Activated CD4-positive, alpha-beta memory T cell treated with anti-CD3 and anti-CD28 coated beads for 36 hours (primary cell): ENCODE data around the gene CADM1. TPM values are rescaled to one million over a fixed set of nuclear protein-coding genes. Genes with fewer than 3 reads are reported as not detected.

Experiments used
- CTCF ChIA-PET: fragments of 350-600 bp; sonication (Branson Sonifier 250); formaldehyde crosslinking; loops from one replicate; lab custom pipeline; 2021; ENCODE audit warnings: antibody characterized with exemption, inconsistent platforms; lab: Charles Lee
- POLR2A ChIA-PET: fragments of 350-600 bp; sonication (Branson Sonifier 250); formaldehyde crosslinking; loops from one replicate; lab custom pipeline; 2021; ENCODE audit warnings: antibody characterized with exemption; lab: Charles Lee
- DNase-seq: peaks from one replicate; pipeline ENCODE4 v3.0.0-alpha.2; 2020
- H3K27ac Mint-ChIP-seq: one replicate; pipeline ENCODE4 v1.8.0; 2021; ENCODE audit warnings: mixed read lengths
- H3K27me3 Mint-ChIP-seq: one replicate; pipeline ENCODE4 v1.8.0; 2021; ENCODE audit warnings: mixed read lengths
- H3K36me3 Mint-ChIP-seq: one replicate; pipeline ENCODE4 v1.8.0; 2021; ENCODE audit warnings: mixed read lengths
- H3K4me1 Mint-ChIP-seq: one replicate; pipeline ENCODE4 v1.8.0; 2021; ENCODE audit warnings: low read depth, mixed read lengths
- H3K4me3 Mint-ChIP-seq: one replicate; pipeline ENCODE4 v1.8.0; 2021; ENCODE audit warnings: mild to moderate bottlenecking, mixed read lengths
- H3K9me3 Mint-ChIP-seq: one replicate; pipeline ENCODE4 v1.8.0; 2021; ENCODE audit warnings: mixed read lengths
- intact Hi-C: fragments of 100-400 bp; cut with micrococcal nuclease; formaldehyde crosslinking; loops from one replicate; pipeline ENCODE4 v1.15.1; 2023
- total RNA-seq, 2 experiments: library from RNA; stranded (reverse); gene quantifications; one replicate each; pipeline ENCODE4 v1.2.3, GENCODE V29; 2021

Gene CADM1
- total RNA-seq, 2 experiments from 2014 or later = 0.95 to 1.5 TPM

GRCh38 chr11:115450519-115450918 lies 53.7 kb downstream of the CADM1 start:
- Mint-ChIP-seq H3K9me3 (peaks cover 28% of the 10 kb centered on the region), H3K27me3 (no peaks in the 10 kb centered on the region), H3K27ac (no peak overlapping the region), H3K4me1 (no peaks in the 10 kb centered on the region), H3K36me3 (peaks cover 2% of the 10 kb centered on the region), H3K4me3 (no peak overlapping the region)
- intact Hi-C loops = no loop called here
- POLR2A ChIA-PET = no interaction called here
- CTCF ChIA-PET = no interaction called here
- DNase-seq = no peak

GRCh38 chr11:115447273-115447864 lies 56.8 kb downstream of the CADM1 start:
- CTCF ChIA-PET = no interaction called here
- H3K4me3 Mint-ChIP-seq = no peak overlapping the region
- intact Hi-C loops = no loop called here
- peaks cover 28% of the 10 kb centered on the region for H3K9me3 Mint-ChIP-seq
- peaks cover 5% of the 10 kb centered on the region for H3K36me3 Mint-ChIP-seq
- no peaks in the 10 kb centered on the region for H3K4me1 Mint-ChIP-seq
- POLR2A ChIA-PET = no interaction called here
- H3K27me3 Mint-ChIP-seq = no peaks in the 10 kb centered on the region
- DNase-seq = no peak
- H3K27ac Mint-ChIP-seq = no peak overlapping the region

GRCh38 chr11:115446214-115446613 lies 58.0 kb downstream of the CADM1 start:
- Mint-ChIP-seq H3K9me3 (peaks cover 28% of the 10 kb centered on the region), H3K36me3 (peaks cover 5% of the 10 kb centered on the region), H3K4me1 (no peaks in the 10 kb centered on the region), H3K27me3 (no peaks in the 10 kb centered on the region), H3K4me3 (no peak overlapping the region), H3K27ac (no peak overlapping the region)
- intact Hi-C loops = no loop called here
- CTCF ChIA-PET = no interaction called here
- POLR2A ChIA-PET = no interaction called here
- DNase-seq = no peak

- ChIA-PET CTCF (no interaction called here), POLR2A (no interaction called here)
- Mint-ChIP-seq H3K4me1 (no peaks in the 10 kb centered on the region), H3K27ac (no peak overlapping the region), H3K27me3 (no peaks in the 10 kb centered on the region), H3K36me3 (peaks cover 5% of the 10 kb centered on the region), H3K4me3 (no peak overlapping the region), H3K9me3 (peaks cover 28% of the 10 kb centered on the region)
- intact Hi-C loops = no loop called here
- no peak for DNase-seq
These were observed 59.7 kb downstream of the CADM1 start for GRCh38 chr11:115444542-115444941.

GRCh38 chr11:115439969-115440540 lies 64.2 kb downstream of the CADM1 start:
- intact Hi-C loops = no loop called here
- ChIA-PET CTCF (no interaction called here), POLR2A (no interaction called here)
- peaks cover 2% of the 10 kb centered on the region for H3K27me3 Mint-ChIP-seq
- no peaks in the 10 kb centered on the region for H3K4me1 Mint-ChIP-seq
- DNase-seq = no peak
- H3K4me3 Mint-ChIP-seq = no peak overlapping the region
- H3K9me3 Mint-ChIP-seq = no peaks in the 10 kb centered on the region
- peaks cover 2% of the 10 kb centered on the region for H3K36me3 Mint-ChIP-seq
- no peak overlapping the region for H3K27ac Mint-ChIP-seq

GRCh38 chr11:115439385-115439784 lies 64.8 kb downstream of the CADM1 start:
- Mint-ChIP-seq H3K36me3 (no peaks in the 10 kb centered on the region), H3K9me3 (no peaks in the 10 kb centered on the region), H3K27me3 (peaks cover 2% of the 10 kb centered on the region), H3K4me3 (no peak overlapping the region), H3K27ac (no peak overlapping the region), H3K4me1 (no peaks in the 10 kb centered on the region)
- POLR2A ChIA-PET = no interaction called here
- CTCF ChIA-PET = no interaction called here
- intact Hi-C loops = no loop called here
- no peak for DNase-seq

GRCh38 chr11:115437902-115438575 lies 66.2 kb downstream of the CADM1 start:
- Mint-ChIP-seq H3K4me3 (no peak overlapping the region), H3K36me3 (no peaks in the 10 kb centered on the region), H3K9me3 (no peaks in the 10 kb centered on the region), H3K27ac (no peak overlapping the region), H3K4me1 (no peaks in the 10 kb centered on the region), H3K27me3 (peaks cover 2% of the 10 kb centered on the region)
- no peak for DNase-seq
- intact Hi-C loops = no loop called here
- ChIA-PET CTCF (no interaction called here), POLR2A (no interaction called here)

GRCh38 chr11:115430345-115430744 lies 73.9 kb downstream of the CADM1 start:
- H3K4me1 Mint-ChIP-seq = no peaks in the 10 kb centered on the region
- H3K9me3 Mint-ChIP-seq = no peaks in the 10 kb centered on the region
- intact Hi-C loops = no loop called here
- H3K27me3 Mint-ChIP-seq = no peaks in the 10 kb centered on the region
- ChIA-PET CTCF (no interaction called here), POLR2A (no interaction called here)
- H3K27ac Mint-ChIP-seq = no peak overlapping the region
- no peak for DNase-seq
- H3K4me3 Mint-ChIP-seq = no peak overlapping the region
- no peaks in the 10 kb centered on the region for H3K36me3 Mint-ChIP-seq

- H3K4me3 Mint-ChIP-seq = no peak overlapping the region
- intact Hi-C loops = no loop called here
- H3K9me3 Mint-ChIP-seq = no peaks in the 10 kb centered on the region
- no peaks in the 10 kb centered on the region for H3K4me1 Mint-ChIP-seq
- no peak overlapping the region for H3K27ac Mint-ChIP-seq
- ChIA-PET CTCF (no interaction called here), POLR2A (no interaction called here)
- DNase-seq = no peak
- H3K27me3 Mint-ChIP-seq = no peaks in the 10 kb centered on the region
- H3K36me3 Mint-ChIP-seq = no peaks in the 10 kb centered on the region
These were observed 75.9 kb downstream of the CADM1 start for GRCh38 chr11:115428306-115428705.

GRCh38 chr11:115425816-115426215 lies 78.4 kb downstream of the CADM1 start:
- Mint-ChIP-seq H3K9me3 (no peaks in the 10 kb centered on the region), H3K27me3 (no peaks in the 10 kb centered on the region), H3K4me3 (no peak overlapping the region), H3K4me1 (no peaks in the 10 kb centered on the region), H3K36me3 (no peaks in the 10 kb centered on the region), H3K27ac (no peak overlapping the region)
- CTCF ChIA-PET = no interaction called here
- POLR2A ChIA-PET = no interaction called here
- no peak for DNase-seq
- intact Hi-C loops = no loop called here

- Mint-ChIP-seq H3K4me3 (no peak overlapping the region), H3K27me3 (no peaks in the 10 kb centered on the region), H3K9me3 (no peaks in the 10 kb centered on the region), H3K4me1 (no peaks in the 10 kb centered on the region), H3K36me3 (no peaks in the 10 kb centered on the region), H3K27ac (no peak overlapping the region)
- intact Hi-C loops = no loop called here
- ChIA-PET POLR2A (no interaction called here), CTCF (no interaction called here)
- no peak for DNase-seq
These were observed 79.0 kb downstream of the CADM1 start for GRCh38 chr11:115425250-115425649.

GRCh38 chr11:115423728-115424459 lies 80.3 kb downstream of the CADM1 start:
- Mint-ChIP-seq H3K27me3 (no peaks in the 10 kb centered on the region), H3K4me1 (no peaks in the 10 kb centered on the region), H3K4me3 (no peak overlapping the region), H3K36me3 (no peaks in the 10 kb centered on the region), H3K27ac (no peak overlapping the region), H3K9me3 (no peaks in the 10 kb centered on the region)
- intact Hi-C loops = no loop called here
- ChIA-PET POLR2A (no interaction called here), CTCF (no interaction called here)
- DNase-seq = no peak
